Thyroid gland (tissue), 4 donors: ENCODE results near the gene NUAK1. TPM values are rescaled to one million over a fixed set of nuclear protein-coding genes. Genes with fewer than 3 reads are reported as not detected.

Experiments used
- DNase-seq, 2 donors: peaks; one replicate each; pipeline ENCODE4 v3.0.0-alpha.2; 2019
- H3K27ac ChIP-seq, 3 donors: fragments of 200-600 bp; sonication (generic); 1 replicate in 2 of 3; 2 replicates in 1 of 3; pipeline ENCODE4 v1.5.1; 2016 to 2019; ENCODE audit warnings: mild to moderate bottlenecking in 1 of 3, moderate library complexity in 1 of 3
- H3K27me3 ChIP-seq: fragments of 200-600 bp; sonication (generic); one replicate; pipeline ENCODE4 v1.5.1; 2019
- H3K36me3 ChIP-seq, 2 donors: fragments of 200-600 bp; sonication (generic); one replicate each; pipeline ENCODE4 v1.5.1; 2016 to 2019
- H3K4me1 ChIP-seq, 2 donors: fragments of 200-600 bp; sonication (generic); one replicate each; pipeline ENCODE4 v1.5.1; 2017 to 2019
- H3K4me3 ChIP-seq, 3 donors: fragments of 200-600 bp; sonication (generic); replicated peaks in 1 of 3; 1 replicate in 2 of 3; 2 replicates in 1 of 3; pipeline ENCODE4 v1.5.1; 2016; ENCODE audit warnings: mild to moderate bottlenecking in 1 of 3
- H3K9me3 ChIP-seq: fragments of 200-600 bp; sonication (generic); one replicate; pipeline ENCODE4 v1.5.1; 2017
- POLR2A ChIP-seq, 2 donors: fragments of 450-650 bp; IDR thresholded peaks; one replicate each; pipeline ENCODE4 v1.6.1; 2017; ENCODE audit warnings: antibody characterized with exemption in 2 of 2, mild to moderate bottlenecking in 2 of 2, moderate library complexity in 1 of 2
- WGBS, 2 donors: methylation state at CpG; one replicate each; pipeline ENCODE4 v1.1.5; 2017; 5-methylcytosine and 5-hydroxymethylcytosine counted together
- intact Hi-C: fragments of 100-400 bp; cut with DNase I; formaldehyde crosslinking; loops from one replicate; pipeline ENCODE4 v1.15.1; 2023
- total RNA-seq, 4 donors: library from RNA; depleted of rRNA; stranded (reverse); fragments of >200 nt; gene quantifications; one replicate each; pipeline ENCODE4 v1.2.3, GENCODE V29; 2016
- TF ChIP-seq, protein P1 (sequence below), 6 experiments: fragments of 200-600 bp in 3 of 6; fragments of 450-650 bp in 3 of 6; sonication (generic) in 3 of 6; IDR thresholded peaks; one replicate each; pipeline ENCODE4 v1.5.1; 2016 to 2019; ENCODE audit warnings: antibody characterized with exemption in 6 of 6, mild to moderate bottlenecking in 2 of 6, inconsistent platforms in 1 of 6, moderate library complexity in 1 of 6

The NUAK1 gene
- total RNA-seq, 4 donors from 2014 or later = 4.5 to 38.4 (median 10.6) TPM

DNA sequence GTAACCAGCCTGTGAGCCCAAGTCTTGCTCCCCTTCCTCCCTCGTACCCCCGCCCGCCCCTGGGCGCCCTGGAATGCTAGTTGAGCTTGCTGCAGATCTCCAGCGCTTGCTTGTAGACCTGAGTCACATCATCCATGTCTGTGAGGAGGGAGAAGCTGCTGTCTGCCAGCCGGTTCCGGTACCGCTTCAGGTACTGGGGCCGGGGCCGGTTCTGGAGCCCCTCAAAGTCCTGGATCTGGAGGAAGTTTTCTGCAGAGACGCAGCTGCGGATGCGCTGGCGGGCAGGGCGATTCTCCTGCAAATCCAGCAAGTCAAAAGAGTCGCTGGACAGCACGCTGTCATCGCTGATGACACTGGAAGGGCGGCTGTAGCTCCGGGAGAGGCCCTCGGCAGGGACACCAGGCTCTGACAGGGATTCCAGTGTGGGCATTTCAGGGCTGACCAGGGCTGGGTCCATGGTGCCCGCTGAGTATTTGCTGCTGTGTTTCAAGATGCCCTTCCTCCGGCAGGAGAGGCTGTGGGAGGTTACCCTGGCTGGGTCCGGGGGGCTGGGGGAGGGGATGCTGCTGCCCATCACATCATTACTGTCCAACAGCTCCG is 71.9 kb downstream of the NUAK1 start:
- no peak overlapping the region for H3K4me3 ChIP-seq
- peaks cover 2 to 6% of the 10 kb centered on the region in 2 donors for H3K36me3 ChIP-seq
- H3K27me3 ChIP-seq = no peaks in the 10 kb centered on the region
- no peaks in the 10 kb centered on the region for H3K9me3 ChIP-seq
- 95 to 97% methylated on average over 20 to 25 of the region's 25 CpGs for WGBS, 2 donors
- intact Hi-C loops = no loop called here
- peaks cover 0 to 14% of the 10 kb centered on the region in 2 donors for H3K4me1 ChIP-seq
- H3K27ac ChIP-seq = no peak overlapping the region
- no peak for TF ChIP-seq POLR2A (IDR thresholded peaks at IDR 0.05)
- TF ChIP-seq, protein P1, sequence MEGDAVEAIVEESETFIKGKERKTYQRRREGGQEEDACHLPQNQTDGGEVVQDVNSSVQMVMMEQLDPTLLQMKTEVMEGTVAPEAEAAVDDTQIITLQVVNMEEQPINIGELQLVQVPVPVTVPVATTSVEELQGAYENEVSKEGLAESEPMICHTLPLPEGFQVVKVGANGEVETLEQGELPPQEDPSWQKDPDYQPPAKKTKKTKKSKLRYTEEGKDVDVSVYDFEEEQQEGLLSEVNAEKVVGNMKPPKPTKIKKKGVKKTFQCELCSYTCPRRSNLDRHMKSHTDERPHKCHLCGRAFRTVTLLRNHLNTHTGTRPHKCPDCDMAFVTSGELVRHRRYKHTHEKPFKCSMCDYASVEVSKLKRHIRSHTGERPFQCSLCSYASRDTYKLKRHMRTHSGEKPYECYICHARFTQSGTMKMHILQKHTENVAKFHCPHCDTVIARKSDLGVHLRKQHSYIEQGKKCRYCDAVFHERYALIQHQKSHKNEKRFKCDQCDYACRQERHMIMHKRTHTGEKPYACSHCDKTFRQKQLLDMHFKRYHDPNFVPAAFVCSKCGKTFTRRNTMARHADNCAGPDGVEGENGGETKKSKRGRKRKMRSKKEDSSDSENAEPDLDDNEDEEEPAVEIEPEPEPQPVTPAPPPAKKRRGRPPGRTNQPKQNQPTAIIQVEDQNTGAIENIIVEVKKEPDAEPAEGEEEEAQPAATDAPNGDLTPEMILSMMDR (IDR thresholded peaks at IDR 0.05) = no peak
- no peak for DNase-seq

DNA sequence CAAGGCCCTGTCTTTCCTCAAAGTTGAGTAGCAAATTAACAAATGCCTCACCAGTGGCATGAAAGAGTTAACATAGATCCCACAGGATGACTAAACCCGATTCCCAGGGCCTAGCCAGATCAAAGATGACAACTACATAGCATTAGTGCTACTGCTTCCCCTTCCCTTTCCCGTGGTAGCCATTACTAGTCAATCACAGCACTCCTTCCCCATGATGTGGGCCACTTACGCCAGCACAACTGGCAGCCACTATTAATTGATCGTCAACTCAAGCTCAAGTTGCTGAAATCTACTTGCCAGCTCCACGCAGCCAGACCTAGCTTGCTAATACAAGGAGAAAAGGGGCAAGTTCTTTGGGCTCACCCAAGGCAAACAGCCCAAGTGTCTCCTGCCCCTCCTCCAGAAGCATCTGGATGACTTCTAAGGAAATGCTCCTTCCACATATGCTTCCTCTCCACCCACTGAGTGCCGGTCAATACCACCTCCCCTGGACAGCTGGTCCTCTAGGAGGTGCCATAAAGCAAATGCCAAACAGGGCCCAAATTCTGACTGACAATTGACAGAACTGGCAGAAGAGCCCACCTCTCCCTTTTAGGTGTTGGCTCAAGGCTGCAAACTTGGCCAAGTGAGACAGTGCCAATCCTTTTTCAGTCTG is 72.6 kb downstream of the NUAK1 start:
- H3K36me3 ChIP-seq = peaks cover 2 to 6% of the 10 kb centered on the region in 2 donors
- H3K4me3 ChIP-seq = no peak overlapping the region
- intact Hi-C loops = no loop called here
- TF ChIP-seq POLR2A (IDR thresholded peaks at IDR 0.05) = no peak
- TF ChIP-seq, protein P1 (IDR thresholded peaks at IDR 0.05) = no peak
- DNase-seq = no peak
- H3K9me3 ChIP-seq = no peaks in the 10 kb centered on the region
- no peak overlapping the region for H3K27ac ChIP-seq
- WGBS, 2 donors = 66 to 75% methylated on average over 6 of the region's 6 CpGs
- no peaks in the 10 kb centered on the region for H3K27me3 ChIP-seq
- H3K4me1 ChIP-seq = peaks cover 0 to 14% of the 10 kb centered on the region in 2 donors

DNA sequence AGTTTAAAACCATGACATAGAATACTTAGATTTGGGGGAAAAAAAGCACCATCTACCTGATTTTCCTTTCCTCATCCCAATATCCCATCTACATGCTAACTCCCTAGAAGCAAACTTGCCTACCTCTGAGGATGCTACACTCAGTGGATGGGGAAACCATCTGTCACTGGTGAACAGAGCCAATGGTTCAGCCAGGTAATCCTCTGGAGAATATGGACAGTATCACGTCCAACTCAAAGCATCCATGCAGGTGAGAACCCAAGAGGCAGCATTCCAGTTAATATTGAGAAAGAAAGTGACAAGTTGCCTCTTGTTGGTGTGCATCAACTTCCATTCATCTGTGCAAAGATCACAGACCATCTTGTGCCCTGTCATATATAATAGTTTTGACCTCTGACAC is 73.2 kb downstream of the NUAK1 start:
- Histone ChIP-seq H3K27ac (no peak overlapping the region), H3K4me3 (no peak overlapping the region), H3K27me3 (no peaks in the 10 kb centered on the region), H3K36me3 (peaks cover 1 to 6% of the 10 kb centered on the region in 2 donors), H3K4me1 (peaks cover 0 to 14% of the 10 kb centered on the region in 2 donors), H3K9me3 (no peaks in the 10 kb centered on the region)
- WGBS, 2 donors = 83% methylated on average over 1 of the region's 1 CpG
- intact Hi-C loops = no loop called here
- DNase-seq = no peak
- TF ChIP-seq, protein P1 (IDR thresholded peaks at IDR 0.05) = no peak
- TF ChIP-seq POLR2A (IDR thresholded peaks at IDR 0.05) = no peak

DNA sequence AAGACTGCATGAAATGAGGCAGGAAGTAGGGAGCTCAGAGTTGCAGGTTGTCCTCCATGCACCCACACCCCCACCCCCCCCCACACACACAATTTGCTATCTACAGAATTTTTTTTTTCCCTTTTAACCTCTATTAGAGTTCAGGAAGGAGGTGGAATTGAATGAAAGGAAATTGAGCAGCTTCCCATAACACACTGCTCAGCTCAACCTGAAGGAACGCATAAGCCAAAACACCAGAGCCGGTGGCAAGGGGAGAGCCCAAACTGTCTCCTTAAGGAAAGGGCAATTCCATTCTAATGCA is 74.1 kb downstream of the NUAK1 start:
- Histone ChIP-seq H3K4me1 (peaks cover 0 to 14% of the 10 kb centered on the region in 2 donors), H3K27ac (no peak overlapping the region), H3K36me3 (peaks cover 0 to 6% of the 10 kb centered on the region in 2 donors), H3K9me3 (no peaks in the 10 kb centered on the region), H3K27me3 (no peaks in the 10 kb centered on the region), H3K4me3 (no peak overlapping the region)
- intact Hi-C loops = no loop called here
- WGBS, 2 donors = 86 to 89% methylated on average over 2 of the region's 2 CpGs
- TF ChIP-seq, protein P1 (IDR thresholded peaks at IDR 0.05) = no peak
- TF ChIP-seq POLR2A (IDR thresholded peaks at IDR 0.05) = no peak
- no peak for DNase-seq
